ENCODE results near the gene COX4I2.
"Not testable (repeated sequence)": the region's sequence is repeated elsewhere in the genome, so short reads cannot be mapped to it uniquely, and the experiment has no call there.

COX4I2 gene

DNA sequence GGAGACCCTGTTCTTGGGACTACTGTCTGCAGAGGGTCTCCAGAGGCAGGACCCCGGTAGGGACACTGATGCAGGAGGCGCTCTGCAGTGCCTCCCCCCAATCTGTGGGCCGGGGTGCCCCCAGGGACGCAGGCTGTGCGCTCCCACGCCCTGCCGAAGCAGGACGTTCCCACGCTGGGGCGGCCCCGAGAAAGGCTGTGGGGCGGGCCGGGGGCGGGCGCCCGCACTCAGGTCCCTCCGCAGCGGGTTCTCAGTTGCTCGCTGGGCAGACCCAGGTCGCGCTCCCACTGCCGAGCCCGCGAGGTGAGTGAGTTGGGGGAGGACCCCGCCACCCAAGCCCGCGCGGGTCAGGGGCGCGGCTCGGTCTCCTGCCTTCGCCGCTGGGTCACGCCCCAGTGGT, at the start of gene COX4I2:
TSS of gene COX4I2 (plus strand) at position 253 of the 400 bp plus-strand sequence. CDS start 1,106 bp downstream, outside the sequence.
- no peak for DNase-seq (ENCODE audit: low spot score)

DNA sequence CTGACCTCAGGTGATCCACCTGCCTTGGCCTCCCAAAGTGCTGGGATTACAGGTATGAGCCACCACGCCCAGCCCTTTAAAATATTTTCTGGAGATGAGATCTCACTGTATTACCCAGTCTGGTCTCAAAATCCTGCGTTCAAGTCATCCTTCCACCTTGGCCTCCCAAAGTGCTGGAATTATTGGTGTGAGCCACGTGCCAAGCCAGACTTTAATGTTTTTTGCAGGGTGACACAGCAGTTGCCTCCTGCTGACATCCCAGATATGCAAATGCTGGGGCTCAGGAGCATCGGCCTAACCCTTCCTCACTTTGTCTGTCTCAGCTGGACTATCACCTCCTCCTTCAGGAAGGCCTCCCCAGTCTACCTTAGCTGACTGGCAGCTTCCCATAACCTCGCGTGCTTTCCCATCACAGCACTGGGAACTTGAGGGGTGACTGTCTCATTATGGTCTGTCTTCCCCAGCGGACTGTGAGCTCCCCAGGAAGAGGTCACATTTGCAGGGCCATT, 46.9 kb upstream of the COX4I2 start:
- no peak for DNase-seq (ENCODE audit: low spot score)

DNA sequence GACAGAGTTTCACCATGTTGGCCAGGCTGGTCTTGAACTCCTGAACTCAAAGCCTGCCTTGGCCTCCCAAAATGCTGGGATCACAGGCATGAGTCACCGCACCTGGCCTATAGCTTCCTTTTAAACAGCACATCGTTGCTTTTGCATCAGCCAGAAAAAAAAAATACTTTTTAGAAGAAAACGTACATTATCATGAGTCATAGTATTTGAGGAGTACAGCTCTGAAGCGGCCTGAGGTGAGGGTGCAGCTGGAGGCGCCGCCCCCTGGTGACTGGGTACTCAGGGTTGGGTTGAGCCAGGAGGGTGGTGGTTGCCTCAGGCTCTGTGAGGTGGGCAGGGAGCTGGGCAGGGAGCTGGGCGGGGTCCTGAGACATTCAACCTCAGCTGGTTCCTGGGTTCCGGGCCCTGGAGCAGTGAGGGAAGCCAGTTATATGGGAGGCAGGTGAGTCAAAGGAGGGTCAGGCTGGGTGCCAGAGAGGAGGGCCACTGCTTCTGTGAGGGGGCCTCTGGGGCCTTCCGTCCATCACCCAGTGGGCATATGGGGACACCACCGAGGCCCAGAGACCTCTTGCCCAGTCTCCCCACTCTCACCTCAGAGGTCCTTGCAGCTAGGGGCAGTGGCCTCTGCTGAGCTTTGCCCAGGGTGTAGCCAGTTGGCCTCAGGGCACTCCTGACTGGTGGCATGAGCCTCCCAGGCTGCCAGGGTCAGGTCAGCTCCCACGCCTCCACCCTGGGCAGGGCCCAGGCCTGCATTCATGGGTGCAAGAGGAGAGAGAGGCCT, 44.3 kb upstream of the COX4I2 start:
- no peak for DNase-seq (ENCODE audit: low spot score)

- DNase-seq (ENCODE audit: low spot score), result no peak
Measured at GRCh38 chr20:31594002-31594557, 43.6 kb upstream of the COX4I2 start.

GRCh38 chr20:31594558-31595379, 42.9 kb upstream of the COX4I2 start:
- DNase-seq (ENCODE audit: low spot score), result no peak

DNA sequence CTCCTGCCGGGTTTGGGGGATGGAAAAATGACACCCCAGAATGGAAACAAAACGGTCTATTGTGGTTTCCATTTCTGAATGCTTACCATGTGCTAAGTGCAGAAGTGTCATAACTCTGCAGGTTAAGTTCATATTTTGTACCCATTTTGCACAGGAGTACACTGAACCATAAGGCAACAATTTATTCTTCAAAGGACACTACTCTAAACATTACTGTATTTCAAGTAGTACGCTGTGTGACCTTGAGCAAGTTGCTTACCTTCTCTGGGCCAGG, 42.4 kb upstream of the COX4I2 start:
- no peak for DNase-seq (ENCODE audit: low spot score)

- peak; percentile 89 for DNase-seq (ENCODE audit: low spot score)
Measured at GRCh38 chr20:31595654-31596411, 41.9 kb upstream of the COX4I2 start.

GRCh38 chr20:31596412-31596715, 41.3 kb upstream of the COX4I2 start:
- not testable (repeated sequence) for DNase-seq (ENCODE audit: low spot score)

- no peak for DNase-seq (ENCODE audit: low spot score)
Measured at GRCh38 chr20:31596831-31597480, 40.8 kb upstream of the COX4I2 start.

GRCh38 chr20:31597481-31597855, 40.2 kb upstream of the COX4I2 start:
- DNase-seq (ENCODE audit: low spot score), result no peak

DNA sequence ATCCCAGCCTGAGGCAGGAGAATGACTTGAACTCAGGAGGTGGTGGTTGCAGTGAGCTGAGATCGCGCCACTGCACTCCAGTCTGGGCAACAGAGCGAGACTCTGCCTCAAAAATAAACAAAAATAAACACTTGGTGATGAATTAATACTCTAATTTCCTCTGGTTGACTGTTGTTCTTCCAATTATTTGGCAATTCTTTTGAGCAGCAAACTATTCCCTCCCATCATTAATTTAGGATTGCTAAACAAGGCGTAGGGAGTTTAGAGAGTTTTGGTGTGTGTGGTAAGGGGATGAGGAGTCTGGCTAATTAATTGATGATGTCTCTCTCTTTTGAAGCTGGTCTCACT, 35.3 kb upstream of the COX4I2 start:
- DNase-seq (ENCODE audit: low spot score), result no peak

DNA sequence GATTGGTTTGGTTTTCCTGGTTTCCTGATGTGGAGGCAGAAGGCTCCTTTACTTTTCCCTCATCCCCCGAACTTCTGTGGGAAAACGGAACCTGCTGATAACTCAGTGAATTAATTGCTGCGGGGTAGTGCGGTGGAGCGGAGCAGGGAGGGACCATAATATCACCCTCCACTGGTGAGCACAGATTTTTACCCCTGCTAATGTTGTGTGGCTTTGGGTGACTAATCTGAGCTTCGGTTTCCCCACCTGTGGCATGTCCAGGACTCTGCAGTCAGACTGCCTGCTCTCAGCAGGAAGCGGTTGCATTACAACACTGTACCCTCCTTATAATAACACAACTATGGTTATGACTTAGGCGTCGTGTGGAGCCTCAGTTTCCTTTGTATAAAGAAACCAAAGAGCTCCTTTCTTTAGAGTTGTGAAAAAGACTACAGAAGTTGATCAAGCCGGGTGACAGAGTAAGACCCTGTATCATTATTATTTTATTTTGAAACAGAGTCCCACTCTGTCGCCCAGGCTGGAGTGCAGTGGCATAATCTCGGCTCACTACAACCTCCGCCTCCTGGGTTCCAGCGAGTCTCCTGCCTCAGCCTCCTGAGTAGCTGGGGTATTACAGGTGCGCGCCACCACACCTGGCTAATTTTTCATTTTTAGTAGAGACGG, 34.8 kb upstream of the COX4I2 start:
- DNase-seq (ENCODE audit: low spot score), result no peak

- DNase-seq (ENCODE audit: low spot score), result peak; percentile 91
Measured at GRCh38 chr20:31603822-31604566, 33.7 kb upstream of the COX4I2 start.

DNA sequence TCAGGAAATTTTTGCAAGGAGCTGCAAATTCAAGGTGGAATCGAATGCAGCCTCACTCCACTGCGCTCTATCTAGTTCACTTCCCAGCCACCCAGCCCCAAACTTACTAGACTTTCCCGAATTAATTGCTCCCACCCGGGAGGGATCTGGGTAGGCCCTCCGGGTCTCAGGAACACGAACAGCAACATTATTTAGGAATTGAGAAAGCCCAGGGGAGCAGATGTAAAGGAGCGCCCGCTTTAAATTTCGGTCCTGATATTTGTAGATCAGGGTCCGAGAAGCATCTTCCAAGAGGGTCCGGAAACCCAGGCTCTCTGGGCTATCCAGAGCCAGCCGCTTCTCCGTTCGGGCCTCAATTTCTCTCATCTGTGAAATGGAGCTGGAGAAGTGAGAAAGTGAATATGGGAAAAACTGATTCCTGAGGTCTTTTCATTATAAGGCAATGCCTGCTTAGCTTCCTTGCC, 33.1 kb upstream of the COX4I2 start:
- DNase-seq (ENCODE audit: low spot score), result no peak

GRCh38 chr20:31605031-31605901, 32.4 kb upstream of the COX4I2 start, which contains the start of gene ID1:
ID1 (plus strand) TSS chr20:31605289; CDS start chr20:31605388, 99 bp downstream.
- peak; percentile 96 for DNase-seq (ENCODE audit: low spot score)

DNA sequence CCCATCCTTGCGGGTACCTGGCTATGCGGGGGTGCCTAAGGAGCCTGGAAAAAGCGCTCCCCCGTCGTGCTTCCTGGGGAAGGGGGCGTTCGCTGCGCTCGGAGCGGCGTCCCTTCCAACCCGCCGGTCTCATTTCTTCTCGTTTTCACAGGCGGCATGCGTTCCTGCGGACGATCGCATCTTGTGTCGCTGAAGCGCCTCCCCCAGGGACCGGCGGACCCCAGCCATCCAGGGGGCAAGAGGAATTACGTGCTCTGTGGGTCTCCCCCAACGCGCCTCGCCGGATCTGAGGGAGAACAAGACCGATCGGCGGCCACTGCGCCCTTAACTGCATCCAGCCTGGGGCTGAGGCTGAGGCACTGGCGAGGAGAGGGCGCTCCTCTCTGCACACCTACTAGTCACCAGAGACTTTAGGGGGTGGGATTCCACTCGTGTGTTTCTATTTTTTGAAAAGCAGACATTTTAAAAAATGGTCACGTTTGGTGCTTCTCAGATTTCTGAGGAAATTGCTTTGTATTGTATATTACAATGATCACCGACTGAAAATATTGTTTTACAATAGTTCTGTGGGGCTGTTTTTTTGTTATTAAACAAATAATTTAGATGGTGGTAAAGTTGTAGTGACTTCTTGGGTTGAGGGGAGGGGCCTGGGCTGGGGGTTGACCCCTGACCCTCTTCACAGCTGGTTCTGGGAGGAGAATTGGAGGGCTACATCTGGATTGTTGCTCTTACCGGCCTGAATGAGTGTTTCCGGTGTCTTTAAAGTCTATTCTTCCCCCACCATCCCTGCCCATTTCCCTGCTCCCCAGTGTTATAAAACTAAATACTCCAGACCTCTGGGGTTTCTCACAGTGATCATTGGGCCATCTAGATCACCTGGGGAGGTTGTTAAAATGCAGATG, 31.6 kb upstream of the COX4I2 start:
- no peak for DNase-seq (ENCODE audit: low spot score)

- peak; percentile 70 for DNase-seq (ENCODE audit: low spot score)
Measured at GRCh38 chr20:31606804-31607639, 30.7 kb upstream of the COX4I2 start.

Measured in AG08396 (cell line).